Measurements from ENCODE around the gene REEP5. TPM values are rescaled to one million over a fixed set of nuclear protein-coding genes. Genes with fewer than 3 reads are reported as not detected.
"Not testable (repeated sequence)": the region's sequence is repeated elsewhere in the genome, so short reads cannot be mapped to it uniquely, and the experiment has no call there.

Gene REEP5
- 67.5 TPM for polyA plus RNA-seq (ENCODE audit: insufficient read length)

GRCh38 chr5:112921833-112922817 is at the start of gene REEP5:
Gene REEP5, minus strand, starts transcription at chr5:112922227. Its CDS starts 37 bp downstream, at chr5:112922190.
- peak; percentile 90 for DNase-seq

GRCh38 chr5:112971276-112971675 is 49.2 kb upstream of the REEP5 start:
- no peak for DNase-seq

- no peak for DNase-seq
Measured at GRCh38 chr5:112968411-112969106, 46.5 kb upstream of the REEP5 start.

GRCh38 chr5:112967520-112968083 is 45.6 kb upstream of the REEP5 start:
- no peak for DNase-seq

GRCh38 chr5:112965733-112966306 is 43.8 kb upstream of the REEP5 start:
- DNase-seq, result no peak

- DNase-seq, result not testable (repeated sequence)
Measured at GRCh38 chr5:112963374-112963733, 41.3 kb upstream of the REEP5 start.

GRCh38 chr5:112960863-112961504 is 39.0 kb upstream of the REEP5 start:
- no peak for DNase-seq

- DNase-seq, result no peak
Measured at GRCh38 chr5:112960315-112960714, 38.3 kb upstream of the REEP5 start.

- not testable (repeated sequence) for DNase-seq
Measured at GRCh38 chr5:112959872-112960271, 37.8 kb upstream of the REEP5 start.

- peak; percentile 71 for DNase-seq
Measured at GRCh38 chr5:112958093-112959088, 36.4 kb upstream of the REEP5 start.

GRCh38 chr5:112957036-112957808 is 35.2 kb upstream of the REEP5 start:
- DNase-seq, result no peak

GRCh38 chr5:112956606-112957005 is 34.6 kb upstream of the REEP5 start:
- no peak for DNase-seq

- no peak for DNase-seq
Measured at GRCh38 chr5:112951124-112951702, 29.2 kb upstream of the REEP5 start.

- DNase-seq, result no peak
Measured at GRCh38 chr5:112948458-112948857, 26.4 kb upstream of the REEP5 start.

- DNase-seq, result no peak
Measured at GRCh38 chr5:112940670-112941069, 18.6 kb upstream of the REEP5 start.

- DNase-seq, result no peak
Measured at GRCh38 chr5:112938286-112938685, 16.3 kb upstream of the REEP5 start.

GRCh38 chr5:112935675-112936074 is 13.6 kb upstream of the REEP5 start:
- DNase-seq, result no peak

GRCh38 chr5:112934366-112934663 is 12.3 kb upstream of the REEP5 start:
- no peak for DNase-seq

GRCh38 chr5:112933651-112934365 is 11.8 kb upstream of the REEP5 start:
- no peak for DNase-seq
